HG03558 (cell line): ENCODE data around the gene CCDC60.

Experiments used
- ATAC-seq: cut with Tn5 transposase; IDR thresholded peaks from one replicate; pipeline ENCODE4 v1.9.1; 2021; ENCODE audit warnings: moderate number of reproducible peaks; ENCODE audit not compliant: unreplicated experiment; ENCODE audit errors: extremely low read depth

CCDC60 gene, protein sequence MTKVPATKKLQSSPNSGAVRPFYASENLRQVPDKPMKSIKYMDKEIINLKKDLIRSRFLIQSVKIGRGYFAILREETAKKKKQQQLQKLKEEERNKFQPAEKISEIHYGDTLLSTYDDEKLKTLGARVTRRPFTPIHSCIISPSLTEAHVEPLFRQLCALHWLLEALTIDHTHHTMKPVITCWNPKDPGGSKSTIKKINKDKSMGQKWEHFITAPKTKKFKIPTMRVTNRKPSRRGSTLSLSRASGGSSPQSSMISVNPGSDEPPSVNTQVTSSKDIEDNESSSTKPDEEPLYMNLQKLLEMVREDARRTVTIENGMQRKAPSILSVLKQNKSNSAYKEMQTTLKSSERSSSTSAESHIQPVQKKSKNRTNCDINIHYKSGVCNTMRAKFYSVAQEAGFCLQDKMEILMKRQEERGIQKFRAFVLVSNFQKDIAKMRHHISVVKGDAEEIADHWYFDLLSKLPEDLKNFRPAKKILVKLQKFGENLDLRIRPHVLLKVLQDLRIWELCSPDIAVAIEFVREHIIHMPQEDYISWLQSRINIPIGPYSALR

DNA sequence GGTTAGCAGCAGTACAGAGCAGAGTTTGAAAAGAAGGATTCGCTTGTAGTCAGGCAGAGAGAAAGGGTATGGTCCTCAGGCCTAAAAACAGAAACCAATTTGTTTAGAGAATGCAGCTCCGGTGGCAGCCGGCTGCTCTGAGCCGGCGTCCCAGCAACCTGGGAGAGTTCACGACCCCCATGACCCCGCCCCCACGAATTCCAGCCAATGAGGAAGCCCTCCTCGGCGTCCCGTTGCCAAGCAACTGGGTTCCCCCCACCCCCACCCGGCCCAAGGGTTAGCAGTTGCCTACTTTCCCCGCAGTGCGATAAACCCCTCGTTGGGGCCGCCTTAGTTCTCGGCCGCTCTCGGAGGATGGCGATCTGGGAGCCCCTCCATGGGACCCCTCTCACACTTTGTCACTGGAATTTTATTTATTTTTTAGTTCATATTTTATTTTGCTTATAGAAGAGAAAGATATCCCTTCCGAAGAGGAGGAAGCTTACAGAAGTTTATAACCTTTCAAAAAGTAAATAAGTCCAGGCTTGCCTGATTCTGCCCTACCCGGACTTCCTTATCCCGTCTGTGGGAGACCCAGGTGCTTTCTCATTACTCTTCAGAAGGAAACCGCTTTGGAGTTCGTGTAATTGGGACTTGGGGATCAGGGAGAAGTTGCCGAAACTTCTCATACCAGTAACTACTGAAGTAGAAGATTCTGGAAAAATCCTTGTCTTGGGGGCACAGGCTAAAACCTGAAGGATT lies at the start of gene CCDC60:
CCDC60 (plus strand) TSS at position 300 of the 741 bp plus-strand sequence. CDS start 448 bp downstream, outside the sequence.
- no peak for ATAC-seq

DNA sequence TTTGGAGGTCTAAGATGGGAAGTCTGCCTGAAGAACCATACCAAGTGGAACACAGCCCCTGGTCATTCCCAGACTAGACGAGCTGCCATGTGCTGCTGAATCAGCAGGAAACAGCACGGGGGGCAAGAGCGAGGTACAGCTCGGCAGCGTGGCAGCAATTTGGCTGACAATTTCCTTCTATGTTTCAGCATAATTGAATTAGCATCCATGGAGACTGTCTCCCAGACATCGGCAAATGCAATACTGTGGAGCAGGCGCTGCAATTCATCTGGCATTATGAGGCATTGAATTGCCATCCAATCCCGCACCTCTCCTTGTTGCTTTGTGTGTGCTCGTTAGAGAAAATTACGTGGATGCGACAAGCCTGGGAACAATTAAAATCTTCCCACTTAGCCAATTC lies 46.0 kb upstream of the CCDC60 start:
- ATAC-seq, result no peak

DNA sequence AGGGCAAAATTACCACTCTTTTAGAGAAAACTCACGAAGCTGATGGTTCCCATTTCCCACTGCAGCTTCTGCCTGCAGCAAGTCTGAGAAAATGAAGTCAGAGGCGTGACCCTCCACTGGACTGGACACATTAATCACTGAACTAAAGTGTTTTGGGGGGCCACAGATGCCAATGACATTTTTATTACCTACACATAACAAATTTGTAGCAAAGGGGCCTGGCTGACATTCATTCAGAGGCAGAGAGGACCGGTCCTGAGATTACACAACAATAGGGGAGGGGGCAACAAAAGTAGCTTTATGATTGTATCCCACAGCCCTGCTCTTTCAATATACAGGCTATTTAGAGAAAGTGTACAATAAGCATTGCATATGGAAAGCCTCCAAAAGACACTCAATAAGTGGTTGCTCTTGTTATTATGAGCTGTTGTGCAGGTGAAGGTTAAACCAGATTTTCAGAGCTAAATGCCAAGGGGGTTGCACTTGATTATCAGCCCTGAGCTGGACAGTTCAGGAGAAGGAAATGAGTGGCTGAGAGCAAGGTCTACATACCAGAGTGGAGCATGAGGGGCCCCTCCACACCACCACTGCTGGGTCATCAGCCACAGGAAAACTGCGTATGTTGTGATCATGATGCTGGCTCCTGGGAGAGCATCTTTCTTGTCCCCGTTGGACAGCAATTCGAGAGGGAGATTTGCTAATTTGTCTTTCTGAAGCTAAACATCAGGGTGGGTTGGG lies 41.5 kb upstream of the CCDC60 start:
- ATAC-seq, result no peak

DNA sequence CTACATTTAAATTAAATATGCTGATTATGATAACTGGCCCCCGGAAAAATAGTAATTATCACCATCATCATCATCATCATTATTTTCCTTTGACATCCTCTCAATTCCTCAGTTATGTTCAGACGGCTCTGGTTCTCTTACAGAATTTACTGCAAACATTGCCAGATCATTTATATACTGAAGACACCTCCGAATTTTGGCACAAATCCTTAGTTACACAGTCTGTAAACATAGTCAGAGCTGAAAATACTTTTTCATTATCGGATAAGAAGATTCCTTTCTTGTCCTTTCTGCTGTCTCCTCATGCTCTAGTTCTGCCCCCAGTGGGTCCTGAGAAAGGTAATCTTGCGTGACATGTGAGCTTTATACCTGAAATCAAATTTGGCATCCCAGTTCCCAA lies 40.3 kb upstream of the CCDC60 start:
- ATAC-seq, result no peak

DNA sequence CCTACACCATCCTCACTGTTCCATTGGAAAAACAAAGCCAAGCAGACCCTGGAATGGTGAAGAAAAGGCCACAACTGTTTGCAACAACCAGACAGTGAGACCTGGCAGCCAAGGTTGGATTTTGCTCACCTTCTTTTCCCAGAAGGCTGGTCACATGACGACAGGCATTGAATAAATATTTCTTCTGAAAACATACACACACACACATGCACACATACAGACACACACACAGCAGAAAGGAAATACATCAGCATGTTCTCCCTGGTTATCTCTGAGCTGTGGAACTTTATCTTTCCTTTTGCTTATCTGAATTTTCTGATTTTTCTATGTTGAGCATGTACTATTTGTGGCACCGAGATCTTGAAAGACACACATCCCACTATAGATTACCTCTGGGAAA lies 38.0 kb upstream of the CCDC60 start:
- no peak for ATAC-seq

DNA sequence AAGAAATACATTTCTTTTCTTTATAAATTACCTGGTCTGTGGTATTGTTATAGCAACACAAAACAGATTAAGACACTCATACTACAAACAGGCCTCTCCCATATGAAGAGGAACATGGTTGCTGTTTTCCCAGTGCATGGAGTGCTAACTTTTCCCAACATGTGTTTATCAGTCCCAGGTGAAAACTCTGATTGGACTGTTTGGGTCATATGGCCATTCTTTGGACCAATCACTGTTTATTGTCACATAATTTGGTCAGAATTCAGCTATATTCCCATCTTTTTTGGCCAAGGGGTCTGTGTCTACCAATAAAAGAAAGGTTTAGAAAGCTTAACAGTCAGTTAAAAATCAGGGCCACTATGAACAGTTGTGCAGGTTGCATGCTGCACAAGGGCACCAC lies 35.4 kb upstream of the CCDC60 start:
- ATAC-seq, result no peak

DNA sequence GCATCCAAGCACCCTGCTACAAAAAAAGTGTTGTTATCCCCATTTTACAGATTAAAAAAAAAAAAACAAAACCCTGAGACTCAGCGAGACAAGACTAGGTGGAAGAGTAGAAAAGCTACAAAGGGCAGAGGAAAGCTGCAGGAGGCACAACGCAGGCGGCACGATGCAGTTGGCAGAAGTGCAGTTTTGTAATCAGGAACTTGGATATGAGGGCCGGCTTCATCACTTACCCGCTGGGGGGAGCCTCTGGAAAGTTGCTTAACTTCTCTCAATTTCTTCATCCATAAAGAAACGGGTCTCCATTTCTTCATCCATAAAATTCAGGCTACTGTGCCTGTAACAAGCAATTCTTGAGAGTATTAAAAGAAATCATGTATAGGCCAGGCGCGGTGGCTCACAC lies 33.1 kb upstream of the CCDC60 start:
- ATAC-seq, result no peak

DNA sequence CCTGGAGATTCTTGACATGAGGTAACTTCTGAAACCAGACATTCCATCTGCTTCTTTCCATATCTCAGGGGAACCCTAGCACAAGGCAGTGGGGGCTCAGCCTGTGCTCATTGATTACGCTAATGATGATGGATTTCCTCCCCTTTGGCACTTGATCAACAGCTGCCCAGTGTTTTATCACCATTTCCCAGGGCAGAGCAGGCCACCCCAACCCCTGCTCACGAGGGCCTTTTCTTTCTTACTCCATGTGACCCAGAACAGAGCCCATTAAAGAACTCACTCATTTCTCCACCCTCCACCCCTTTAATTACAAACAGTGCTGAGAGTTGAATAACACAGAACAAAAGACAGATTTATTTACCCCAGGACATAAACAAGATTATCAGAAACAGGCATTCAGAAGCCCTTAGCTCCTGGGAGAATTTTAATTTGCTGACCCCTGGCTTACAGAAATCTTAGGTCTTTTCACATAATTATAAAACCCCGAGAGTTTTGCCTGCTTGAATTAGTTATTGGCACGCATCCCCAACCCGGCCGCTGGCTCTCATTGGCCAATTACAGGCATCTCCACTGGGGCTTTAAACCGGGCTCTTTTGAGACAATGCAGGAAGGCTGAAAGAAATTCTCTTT lies 32.0 kb upstream of the CCDC60 start:
- ATAC-seq, result no peak

DNA sequence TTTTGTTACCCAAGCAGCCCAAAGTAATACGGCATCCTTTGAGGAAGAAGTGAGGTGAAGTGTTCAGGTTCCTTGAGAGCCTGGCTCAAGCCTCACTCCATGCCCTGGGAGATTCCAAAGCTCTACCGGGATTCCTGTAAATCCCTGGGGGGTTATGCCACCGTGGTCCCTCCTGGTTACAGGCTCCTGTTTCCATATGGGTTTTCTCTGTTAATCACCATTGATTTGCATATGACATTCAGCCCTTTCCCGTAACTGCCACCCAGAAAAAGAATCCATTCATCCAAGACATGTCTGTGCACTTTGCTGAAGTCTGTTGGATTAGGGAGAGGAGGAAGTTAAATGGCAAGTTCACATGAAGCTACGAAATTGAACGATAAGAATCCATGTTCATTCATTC lies 27.9 kb upstream of the CCDC60 start:
- no peak for ATAC-seq

DNA sequence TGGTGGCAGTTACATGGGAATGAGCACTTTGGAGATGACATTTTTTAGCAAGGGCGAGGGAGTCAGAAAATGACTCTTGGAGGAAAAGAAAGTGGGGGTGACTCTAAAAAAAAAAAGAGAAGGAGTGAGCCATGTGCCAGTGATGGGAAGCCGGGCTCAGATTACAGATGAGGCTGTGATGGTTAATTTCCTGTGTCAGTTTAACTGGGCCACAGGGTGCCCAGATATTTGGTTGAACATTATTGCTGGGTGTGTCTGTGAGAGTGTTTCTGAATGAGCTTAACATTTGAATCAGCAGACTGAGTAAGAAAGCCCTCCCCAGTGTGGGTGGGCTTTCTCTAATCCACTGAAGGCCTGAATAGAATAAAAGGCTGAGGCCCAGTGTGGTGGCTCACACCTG lies 26.8 kb upstream of the CCDC60 start:
- ATAC-seq, result no peak

DNA sequence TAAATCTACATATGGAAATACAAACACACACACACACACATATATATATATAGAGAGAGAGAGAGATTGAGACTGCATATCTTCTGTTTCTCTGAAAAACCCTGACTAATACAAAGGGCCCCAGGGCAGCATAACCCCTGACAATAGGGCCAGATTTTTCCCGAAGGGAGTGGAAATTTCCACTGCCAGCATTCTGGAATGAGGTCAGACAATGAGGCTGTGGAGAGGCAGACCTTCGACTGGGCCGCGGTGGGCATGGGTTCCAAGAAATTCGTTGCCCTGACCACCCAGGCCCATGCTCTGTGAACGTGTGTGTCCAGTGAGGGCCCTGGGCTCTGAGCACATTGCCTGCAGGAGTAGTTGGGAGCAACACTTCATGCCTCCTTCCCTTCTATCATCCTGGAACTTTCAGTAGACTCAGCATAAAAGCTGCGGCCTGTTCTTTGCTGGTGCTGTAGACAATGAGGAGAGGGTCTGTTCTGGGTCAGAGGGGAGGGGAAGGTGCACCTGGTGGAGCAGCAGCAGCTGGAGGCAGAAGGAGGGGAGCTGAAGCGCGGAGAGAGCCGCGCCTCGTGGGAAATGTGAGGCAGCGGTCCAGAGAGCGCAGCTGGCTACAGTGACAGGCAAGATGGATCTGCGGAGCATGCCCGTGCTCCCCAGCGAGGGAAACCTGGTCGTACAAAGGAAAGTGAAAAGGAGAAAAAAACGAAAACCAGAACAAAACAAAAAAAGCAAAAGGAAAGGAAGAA lies 25.6 kb upstream of the CCDC60 start:
- no peak for ATAC-seq

DNA sequence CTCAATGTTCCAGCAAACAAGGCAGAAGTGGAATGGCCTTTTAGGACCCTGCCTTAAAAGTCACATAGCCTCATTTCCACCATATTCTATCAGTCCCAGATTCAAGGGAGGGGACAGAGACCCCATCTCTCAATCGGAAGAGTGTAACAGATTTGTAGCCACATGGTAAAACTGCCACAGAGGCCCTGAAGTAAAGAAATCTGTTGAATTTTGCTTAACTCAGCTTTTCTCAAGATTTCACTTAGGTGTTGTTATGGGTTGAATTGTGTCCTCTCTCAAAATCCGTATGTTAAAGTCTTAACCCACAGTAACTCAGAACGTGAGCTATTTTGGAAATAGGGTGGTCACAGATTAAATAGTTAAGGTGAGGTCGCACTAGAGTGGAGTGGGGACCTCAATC lies 22.7 kb upstream of the CCDC60 start:
- no peak for ATAC-seq

DNA sequence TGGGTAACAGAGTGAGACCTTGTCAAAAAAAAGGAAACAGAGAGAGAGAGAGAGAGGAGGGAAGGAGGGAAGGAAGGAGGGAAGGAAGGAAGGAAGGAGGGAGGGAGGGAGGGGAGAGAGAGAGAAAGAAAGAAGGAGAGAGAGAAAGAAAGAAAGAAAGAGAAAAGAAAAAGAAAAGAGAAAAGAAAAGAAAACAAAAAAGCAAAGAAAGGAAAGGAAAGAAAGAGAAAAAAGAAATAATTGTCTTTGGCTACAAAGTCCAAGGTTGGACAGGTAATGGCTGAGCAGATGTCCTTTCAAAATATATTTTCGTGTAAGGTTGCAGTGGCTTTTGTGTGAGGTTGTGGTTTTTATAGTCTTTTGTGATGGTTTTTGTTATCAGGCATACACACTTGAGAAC lies 21.6 kb upstream of the CCDC60 start:
- no peak for ATAC-seq

DNA sequence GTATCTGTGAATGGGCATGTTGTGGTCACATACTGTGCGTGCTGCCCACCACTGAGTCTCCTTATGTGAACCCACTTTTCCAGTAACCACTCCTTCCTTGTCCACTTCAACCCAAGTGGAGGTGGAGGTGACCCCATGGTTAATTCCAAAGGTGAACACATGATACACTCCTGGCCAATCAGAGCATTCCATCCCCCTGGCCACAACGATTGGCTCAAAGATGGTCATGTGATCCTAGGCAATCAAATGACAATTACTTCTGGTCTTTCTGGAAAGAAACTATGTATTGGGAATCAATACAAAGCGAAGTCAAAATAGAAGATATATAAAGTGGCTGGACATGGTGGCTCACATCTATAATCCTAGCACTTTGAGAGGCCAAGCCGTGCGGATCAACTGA lies 20.2 kb upstream of the CCDC60 start:
- ATAC-seq, result no peak

DNA sequence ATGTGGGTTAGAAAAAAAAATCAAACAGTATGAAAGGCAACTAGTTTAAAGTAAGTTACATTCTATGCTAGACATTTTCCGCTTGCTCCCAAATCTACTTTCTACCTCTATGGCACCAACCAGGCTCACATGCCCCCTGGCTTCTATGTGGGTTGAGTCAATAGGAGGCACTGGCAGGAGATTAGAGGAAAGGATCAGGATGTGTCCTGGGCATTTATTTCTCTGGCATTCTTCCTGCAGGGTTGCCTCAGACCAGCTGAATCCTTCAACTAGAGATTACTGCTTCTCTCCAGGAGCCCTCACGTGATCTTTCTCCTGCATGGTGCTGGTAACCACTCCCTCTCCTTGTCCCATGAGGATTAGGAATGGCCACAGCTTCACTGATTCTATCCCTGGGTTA lies 14.9 kb upstream of the CCDC60 start:
- ATAC-seq, result no peak

DNA sequence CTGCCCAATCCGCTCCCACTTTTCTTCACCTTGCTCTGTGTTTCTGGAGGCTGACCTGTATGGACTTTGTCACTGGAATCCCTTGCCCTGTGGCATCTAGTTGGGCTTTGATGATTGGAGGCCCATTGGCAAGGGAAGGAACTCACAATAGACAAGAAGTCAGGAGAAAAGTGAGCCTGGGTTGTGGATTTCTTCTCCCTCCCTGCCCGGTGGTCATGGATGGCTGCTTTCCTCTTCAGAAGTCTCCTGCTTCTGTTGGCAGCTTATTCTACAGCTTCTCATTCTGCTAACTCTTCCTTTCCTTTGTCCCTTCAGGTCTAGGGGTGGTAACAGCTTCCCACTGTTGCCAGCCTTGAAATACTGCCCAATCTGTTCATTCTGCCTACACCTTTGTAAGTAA lies 13.9 kb upstream of the CCDC60 start:
- ATAC-seq, result no peak

DNA sequence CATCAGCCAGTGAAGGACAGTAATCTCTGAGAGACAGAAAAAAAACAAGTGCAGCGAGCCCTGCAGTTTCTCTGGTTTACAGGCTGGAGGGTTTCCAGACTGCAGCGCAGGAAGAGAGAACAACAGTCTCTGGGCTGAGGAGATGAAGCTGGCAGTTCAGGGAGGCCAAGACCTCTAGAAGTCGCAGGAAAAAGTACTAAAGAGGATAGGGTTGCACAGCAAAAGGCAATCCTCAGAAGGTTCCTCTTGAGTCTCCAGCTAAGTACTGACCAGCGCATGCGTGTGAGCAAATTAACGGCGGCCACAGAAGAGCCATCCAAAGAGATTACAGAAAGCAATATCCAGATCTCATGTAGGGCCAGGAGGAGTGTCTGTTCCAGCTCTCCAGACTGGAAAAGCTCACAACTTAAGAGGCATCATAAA lies 12.2 kb upstream of the CCDC60 start:
- ATAC-seq, result no peak

DNA sequence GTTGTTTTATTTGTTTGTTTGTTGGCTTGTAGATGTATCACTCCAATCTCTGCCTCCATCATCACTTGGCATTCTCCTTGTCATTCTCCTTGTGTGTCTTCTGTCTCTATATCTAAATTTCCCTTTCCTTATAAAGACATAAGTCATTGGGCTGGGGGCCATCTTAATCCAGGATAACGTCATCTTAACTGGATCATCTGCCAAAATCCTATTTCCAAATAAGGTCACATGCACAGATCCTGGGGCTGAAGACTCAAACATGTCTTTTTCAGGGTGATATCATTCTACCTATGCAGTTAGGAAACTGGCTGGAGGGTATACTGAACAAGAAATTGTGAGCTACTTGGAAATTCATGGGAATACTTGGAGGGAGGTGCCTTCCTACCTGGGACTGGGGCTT lies 8.7 kb upstream of the CCDC60 start:
- no peak for ATAC-seq

DNA sequence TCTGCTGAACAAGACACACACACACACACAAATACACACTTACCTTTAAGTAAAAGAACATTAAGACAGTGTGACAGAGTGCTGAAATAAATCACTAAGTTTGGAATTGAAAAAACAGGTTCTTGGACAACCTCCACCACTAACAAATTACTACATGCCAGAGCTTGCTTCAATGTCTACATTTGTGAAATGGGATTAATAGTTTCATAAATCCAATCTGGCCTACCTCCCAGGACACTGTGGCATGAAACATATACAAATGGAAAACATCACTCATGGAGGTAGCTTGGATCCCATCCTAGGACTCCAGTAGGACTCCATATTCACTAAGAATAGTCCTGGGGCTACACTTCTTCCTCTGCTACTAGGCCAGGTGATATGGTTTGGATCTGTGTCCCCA lies 8.2 kb upstream of the CCDC60 start:
- no peak for ATAC-seq

DNA sequence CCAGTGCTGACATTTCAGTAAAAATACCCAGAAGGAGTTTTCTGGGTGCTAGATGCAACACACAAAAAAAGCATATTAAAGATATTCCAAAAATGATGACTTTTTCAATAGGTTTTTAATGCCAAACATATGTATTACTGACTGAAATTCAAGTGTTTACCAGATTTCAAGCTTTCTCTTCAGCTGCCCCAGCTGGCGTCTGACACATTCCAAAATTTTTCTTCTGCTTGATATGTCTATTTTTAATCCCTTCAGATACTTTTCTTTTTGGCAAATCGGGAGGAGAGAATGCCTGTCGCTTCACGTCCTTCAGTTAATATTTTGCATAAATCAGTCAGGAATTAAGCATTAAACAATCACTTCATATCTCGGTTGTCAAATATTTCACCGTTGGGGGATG lies 7.1 kb upstream of the CCDC60 start:
- no peak for ATAC-seq
